ENCODE data around the gene SLC66A3. TPM values are rescaled to one million over a fixed set of nuclear protein-coding genes. Genes with fewer than 3 reads are reported as not detected.
A peak's percentile ranks its signal among the peaks of the same experiment; 100 is the strongest.

SLC66A3 gene
- total RNA-seq, 5 donors from 2014 or later (not counting 1 experiment from before 2014, with no cell fraction given) = 10.7 to 32.0 (median 21.2) TPM

DNA sequence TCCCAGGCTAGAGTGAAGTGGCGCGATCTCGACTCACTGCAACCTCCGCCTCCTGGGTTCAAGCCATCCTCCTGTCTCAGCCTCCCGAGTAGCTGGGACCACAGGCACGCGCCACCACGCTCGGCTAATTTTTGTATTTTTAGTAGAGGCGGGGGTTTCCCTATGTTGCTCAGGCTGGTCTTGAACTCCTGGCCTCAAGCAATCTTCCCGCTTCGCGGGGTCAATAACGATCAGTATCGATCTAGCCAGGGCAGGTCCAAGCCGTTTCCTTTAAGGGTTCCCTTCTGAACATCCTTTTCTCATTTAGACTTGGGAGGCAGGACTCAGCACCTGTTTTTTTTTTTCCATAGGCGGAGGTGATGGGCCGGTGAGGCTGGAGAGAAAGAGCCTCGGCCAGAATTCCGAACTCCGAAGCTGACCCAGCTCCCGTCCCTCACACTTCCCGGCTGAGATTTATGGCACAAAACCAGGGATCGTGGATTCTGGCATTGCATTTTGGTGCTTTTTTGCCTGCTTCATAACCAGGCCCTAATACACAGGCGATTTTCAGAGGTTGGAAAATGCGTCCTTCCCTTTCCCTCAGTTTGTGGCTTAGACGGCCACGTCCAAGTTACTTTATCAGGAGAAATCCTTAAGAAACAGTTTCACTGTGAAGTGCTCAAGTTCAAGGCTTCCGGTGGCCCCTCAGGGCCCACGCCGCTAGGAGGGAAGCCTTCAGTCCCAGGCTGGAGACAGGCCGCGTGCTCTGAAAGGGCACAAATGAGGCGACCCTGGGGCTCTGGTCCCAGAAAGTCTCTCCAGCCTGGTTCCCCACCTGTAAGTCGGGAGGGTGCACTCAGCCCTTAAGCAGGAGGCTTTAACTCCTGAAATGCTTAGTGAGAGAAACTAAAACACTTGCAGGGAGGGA is 998 bp upstream of the SLC66A3 start:
- whole genome bisulfite sequencing (ENCODE audit: insufficient coverage) = 55% methylated on average over 26 of the region's 35 CpGs
- peak in 2 of 4 experiments; percentile 1 for ATAC-seq (replicated peaks in 1 of 4)
- Histone ChIP-seq H3K4me1 (ENCODE audit: control insufficient read depth in 1 of 2, extremely low read depth in 1 of 2, insufficient read depth in 2 of 2, low read length in 2 of 2) (peaks cover 8 to 31% of the 10 kb centered on the region in 2 experiments), H3K4me3 (ENCODE audit: control insufficient read depth in 1 of 2, extremely low read depth in 1 of 2, low read length in 1 of 2) (peak overlapping the region; percentile 49 to 55), H3K27me3 (replicated peaks in 1 of 2; ENCODE audit: control insufficient read depth in 2 of 2, extremely low read depth in 1 of 2, insufficient read depth in 2 of 2, low read length in 1 of 2) (no peaks in the 10 kb centered on the region), H3K27ac (ENCODE audit: low read length) (peak overlapping the region; percentile 79), H3K9me3 (no peaks in the 10 kb centered on the region), H3K36me3 (ENCODE audit: control insufficient read depth in 2 of 2, extremely low read depth in 1 of 2, insufficient read depth in 1 of 2, low read length in 1 of 2) (no peaks in the 10 kb centered on the region)
- H3K9me3 Mint-ChIP-seq = no peaks in the 10 kb centered on the region
- DNase-seq = peak in 2 of 35 experiments; percentile 12 to 13
- ChIA-PET POLR2A (interaction anchor here in 1 of 2 donors (0.6 kb wide), 1 partner anchor 118 kb away, joined by 4 read pairs; no protein-coding TSS in a partner anchor), CTCF (interaction anchor here (0.6 to 1.9 kb wide), 9 partner anchors 14 to 1348 kb away, joined by 3 to 10 read pairs (median 3); a partner anchor contains a TSS)
- no peaks in the 10 kb centered on the region for H3K27me3 Mint-ChIP-seq
- peaks cover 8 to 22% (median 18%) of the 10 kb centered on the region in 3 donors for H3K4me1 Mint-ChIP-seq
- peak overlapping the region; percentile 93 for H3K27ac Mint-ChIP-seq
- H3K4me3 Mint-ChIP-seq = peak overlapping the region; percentile 78 to 81 (median 80)
- no peaks in the 10 kb centered on the region for H3K36me3 Mint-ChIP-seq

DNA sequence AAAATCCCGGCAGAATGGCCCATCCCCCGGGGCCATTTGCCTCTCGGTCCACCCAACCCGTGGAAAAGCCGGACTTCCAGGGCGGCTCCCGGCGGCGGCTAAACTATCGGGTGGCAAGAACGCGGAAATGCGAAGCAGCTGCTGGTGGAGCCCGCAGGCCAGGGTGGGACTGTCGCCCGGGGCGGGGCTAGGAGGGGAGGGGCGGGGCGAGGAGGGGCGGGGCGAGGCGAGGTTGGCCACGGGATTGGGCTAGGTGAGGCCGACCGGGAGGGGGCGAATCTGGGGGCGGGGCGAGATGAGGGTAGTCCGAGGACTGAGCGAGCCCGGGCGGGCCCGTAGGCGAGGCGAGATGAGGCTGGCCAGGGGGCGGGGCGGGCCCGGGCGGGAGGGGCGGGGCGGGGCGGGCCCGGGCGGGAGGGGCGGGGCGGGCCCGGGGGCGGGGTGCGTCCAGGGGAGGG is 315 bp upstream of the SLC66A3 start:
- Histone ChIP-seq H3K9me3 (no peaks in the 10 kb centered on the region), H3K4me1 (ENCODE audit: control insufficient read depth in 1 of 2, extremely low read depth in 1 of 2, insufficient read depth in 2 of 2, low read length in 2 of 2) (peaks cover 8 to 31% of the 10 kb centered on the region in 2 experiments), H3K4me3 (ENCODE audit: control insufficient read depth in 1 of 2, extremely low read depth in 1 of 2, low read length in 1 of 2) (peak overlapping the region; percentile 49 to 55), H3K36me3 (ENCODE audit: control insufficient read depth in 2 of 2, extremely low read depth in 1 of 2, insufficient read depth in 1 of 2, low read length in 1 of 2) (peaks cover 0 to 2% of the 10 kb centered on the region in 2 donors), H3K27me3 (replicated peaks in 1 of 2; ENCODE audit: control insufficient read depth in 2 of 2, extremely low read depth in 1 of 2, insufficient read depth in 2 of 2, low read length in 1 of 2) (no peaks in the 10 kb centered on the region), H3K27ac (ENCODE audit: low read length) (peak overlapping the region; percentile 79)
- H3K27me3 Mint-ChIP-seq = no peaks in the 10 kb centered on the region
- H3K9me3 Mint-ChIP-seq = no peaks in the 10 kb centered on the region
- ChIA-PET POLR2A (interaction anchor here (0.6 to 1.2 kb wide), 3 partner anchors 28 to 311 kb away, joined by 3 to 4 read pairs (median 3); partner anchors contain the start of gene E2F6 (in 1 of the 2)), CTCF (interaction anchor here (0.6 to 1.9 kb wide), 5 partner anchors 22 to 1347 kb away, joined by 3 to 10 read pairs (median 4); a partner anchor contains a TSS)
- H3K36me3 Mint-ChIP-seq = no peaks in the 10 kb centered on the region
- peak; percentile 88 to 92 (median 90) for ATAC-seq (replicated peaks in 1 of 4)
- peak overlapping the region; percentile 78 to 81 (median 80) for H3K4me3 Mint-ChIP-seq
- peak; percentile 93 to 99 (median 98) for DNase-seq
- WGBS (ENCODE audit: insufficient coverage) = 0% methylated on average over 11 of the region's 49 CpGs
- H3K27ac Mint-ChIP-seq = peak overlapping the region; percentile 93
- peaks cover 8 to 26% (median 19%) of the 10 kb centered on the region in 3 donors for H3K4me1 Mint-ChIP-seq

DNA sequence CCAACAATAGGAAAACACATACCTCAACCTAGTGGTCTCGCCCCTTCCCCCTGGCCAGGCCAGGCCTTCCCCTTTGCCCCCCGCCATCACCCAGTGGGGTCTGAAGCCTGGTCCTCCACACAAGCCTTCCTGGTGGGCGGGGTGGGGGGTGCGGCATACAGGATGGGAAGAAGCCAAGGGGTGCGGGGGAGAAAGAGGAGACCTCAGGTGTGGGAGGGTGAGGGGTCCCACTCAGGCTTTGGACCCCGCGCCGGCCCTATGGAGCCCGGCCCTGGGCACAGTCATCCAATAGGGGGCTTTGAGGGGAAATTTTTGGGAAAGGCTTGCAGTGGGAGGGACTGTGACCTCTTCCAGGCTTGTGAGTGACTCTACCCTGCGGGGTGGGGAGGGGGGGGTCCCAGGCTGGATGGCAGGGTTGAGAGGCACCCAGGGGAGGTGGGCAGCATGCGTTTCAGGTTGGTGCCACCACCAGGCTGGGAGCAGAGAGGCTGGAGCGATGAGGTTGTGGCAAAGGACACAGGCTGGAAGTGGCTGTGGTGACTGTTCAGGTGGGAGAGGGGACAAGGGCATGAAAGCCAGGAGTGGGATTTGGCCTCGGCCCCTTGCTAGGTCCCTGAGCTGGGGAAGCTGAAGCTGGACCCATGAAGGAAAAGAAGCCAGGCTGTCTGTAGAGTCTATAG is 1.3 kb downstream of the SLC66A3 start:
- DNase-seq (no peak), ATAC-seq (replicated peaks in 1 of 4) (no peak)
- H3K4me3 Mint-ChIP-seq = peak overlapping the region; percentile 75 to 80 (median 78)
- H3K4me1 ChIP-seq (ENCODE audit: control insufficient read depth in 1 of 2, extremely low read depth in 1 of 2, insufficient read depth in 2 of 2, low read length in 2 of 2) = peaks cover 8 to 43% of the 10 kb centered on the region in 2 experiments
- POLR2A ChIA-PET = interaction anchor here in 1 of 2 donors (1.1 kb wide), 1 partner anchor 26 kb away, joined by 3 read pairs; no protein-coding TSS in a partner anchor
- no peak overlapping the region for H3K27ac Mint-ChIP-seq
- no peaks in the 10 kb centered on the region for H3K9me3 ChIP-seq
- H3K36me3 ChIP-seq (ENCODE audit: control insufficient read depth in 2 of 2, extremely low read depth in 1 of 2, insufficient read depth in 1 of 2, low read length in 1 of 2) = peaks cover 0 to 2% of the 10 kb centered on the region in 2 donors
- H3K27me3 ChIP-seq (replicated peaks in 1 of 2; ENCODE audit: control insufficient read depth in 2 of 2, extremely low read depth in 1 of 2, insufficient read depth in 2 of 2, low read length in 1 of 2) = no peaks in the 10 kb centered on the region
- no peaks in the 10 kb centered on the region for H3K27me3 Mint-ChIP-seq
- H3K27ac ChIP-seq (ENCODE audit: low read length) = no peak overlapping the region
- CTCF ChIA-PET = interaction anchor here (0.6 to 0.7 kb wide), 2 partner anchors 27 to 627 kb away, joined by 3 to 7 read pairs; no protein-coding TSS in a partner anchor
- peaks cover 19 to 41% (median 34%) of the 10 kb centered on the region in 3 donors for H3K4me1 Mint-ChIP-seq
- no peaks in the 10 kb centered on the region for H3K36me3 Mint-ChIP-seq
- H3K9me3 Mint-ChIP-seq = no peaks in the 10 kb centered on the region
- 98% methylated on average over 8 of the region's 13 CpGs for WGBS (ENCODE audit: insufficient coverage)
- H3K4me3 ChIP-seq (ENCODE audit: control insufficient read depth in 1 of 2, extremely low read depth in 1 of 2, low read length in 1 of 2) = no peak overlapping the region

DNA sequence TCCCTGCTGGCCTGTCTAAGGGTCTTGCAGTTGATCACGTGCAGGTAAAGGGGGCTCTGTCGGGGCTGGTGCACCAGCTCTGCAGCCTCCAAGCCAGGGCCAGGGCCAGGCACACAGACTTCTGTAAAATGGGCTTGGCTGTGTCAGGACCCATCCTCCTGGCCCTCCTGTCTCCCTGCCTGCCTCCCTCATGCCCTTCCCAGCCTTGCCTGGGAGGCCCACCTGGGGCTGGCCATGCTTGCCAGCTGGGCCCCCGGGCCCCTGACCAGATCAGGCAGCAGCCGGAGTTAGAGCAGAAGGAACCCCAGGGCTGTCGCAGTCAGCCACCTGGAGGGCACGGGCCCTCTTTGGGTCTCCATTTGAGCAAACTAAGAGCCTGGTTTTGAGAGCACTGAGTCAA is 2.0 kb downstream of the SLC66A3 start:
- H3K36me3 ChIP-seq (ENCODE audit: control insufficient read depth in 2 of 2, extremely low read depth in 1 of 2, insufficient read depth in 1 of 2, low read length in 1 of 2) = peaks cover 0 to 2% of the 10 kb centered on the region in 2 donors
- no peak overlapping the region for H3K4me3 ChIP-seq (ENCODE audit: control insufficient read depth in 1 of 2, extremely low read depth in 1 of 2, low read length in 1 of 2)
- H3K9me3 Mint-ChIP-seq = no peaks in the 10 kb centered on the region
- DNase-seq (no peak), ATAC-seq (replicated peaks in 1 of 4) (no peak)
- no peak overlapping the region for H3K27ac ChIP-seq (ENCODE audit: low read length)
- 92% methylated on average over 6 of the region's 6 CpGs for WGBS (ENCODE audit: insufficient coverage)
- H3K27me3 ChIP-seq (replicated peaks in 1 of 2; ENCODE audit: control insufficient read depth in 2 of 2, extremely low read depth in 1 of 2, insufficient read depth in 2 of 2, low read length in 1 of 2) = no peaks in the 10 kb centered on the region
- peaks cover 8 to 46% of the 10 kb centered on the region in 2 experiments for H3K4me1 ChIP-seq (ENCODE audit: control insufficient read depth in 1 of 2, extremely low read depth in 1 of 2, insufficient read depth in 2 of 2, low read length in 2 of 2)
- POLR2A ChIA-PET = no interaction called here
- no peaks in the 10 kb centered on the region for H3K9me3 ChIP-seq
- H3K4me3 Mint-ChIP-seq = peak overlapping the region in 2 of 3 donors; percentile 9 to 34
- CTCF ChIA-PET = interaction anchor here (0.6 to 0.7 kb wide), 2 partner anchors 28 to 627 kb away, joined by 3 to 7 read pairs; no protein-coding TSS in a partner anchor
- no peak overlapping the region for H3K27ac Mint-ChIP-seq
- H3K36me3 Mint-ChIP-seq = no peaks in the 10 kb centered on the region
- H3K27me3 Mint-ChIP-seq = no peaks in the 10 kb centered on the region
- peaks cover 19 to 45% (median 36%) of the 10 kb centered on the region in 3 donors for H3K4me1 Mint-ChIP-seq

DNA sequence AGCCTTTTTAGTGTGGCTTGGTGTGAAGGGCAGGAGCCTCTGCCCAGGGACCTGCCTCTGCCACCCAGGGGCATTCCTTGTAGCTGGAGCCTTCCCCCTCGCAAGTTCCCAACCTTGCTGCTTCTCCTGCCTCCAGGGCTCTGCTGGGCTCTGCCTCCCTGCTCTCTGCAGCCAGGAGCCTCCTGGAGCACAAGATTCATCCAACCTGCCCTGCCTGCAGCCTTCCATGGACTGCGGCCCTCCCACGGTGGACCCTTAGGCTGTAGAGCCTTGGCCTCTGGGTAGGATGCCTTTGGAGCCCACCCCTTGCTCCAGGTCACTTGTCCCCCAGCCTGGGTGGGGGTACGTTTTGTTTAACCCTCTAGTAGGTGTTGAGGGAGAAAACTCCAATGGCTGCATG is 2.5 kb downstream of the SLC66A3 start:
- no peaks in the 10 kb centered on the region for H3K9me3 Mint-ChIP-seq
- POLR2A ChIA-PET = no interaction called here
- H3K9me3 ChIP-seq = no peaks in the 10 kb centered on the region
- H3K4me3 Mint-ChIP-seq = peak overlapping the region in 1 of 3 donors; percentile 41
- H3K27ac ChIP-seq (ENCODE audit: low read length) = no peak overlapping the region
- DNase-seq (no peak), ATAC-seq (replicated peaks in 1 of 4) (no peak)
- peaks cover 8 to 46% of the 10 kb centered on the region in 2 experiments for H3K4me1 ChIP-seq (ENCODE audit: control insufficient read depth in 1 of 2, extremely low read depth in 1 of 2, insufficient read depth in 2 of 2, low read length in 2 of 2)
- H3K36me3 ChIP-seq (ENCODE audit: control insufficient read depth in 2 of 2, extremely low read depth in 1 of 2, insufficient read depth in 1 of 2, low read length in 1 of 2) = peaks cover 0 to 2% of the 10 kb centered on the region in 2 donors
- no peaks in the 10 kb centered on the region for H3K36me3 Mint-ChIP-seq
- no peak overlapping the region for H3K4me3 ChIP-seq (ENCODE audit: control insufficient read depth in 1 of 2, extremely low read depth in 1 of 2, low read length in 1 of 2)
- H3K4me1 Mint-ChIP-seq = peaks cover 19 to 45% (median 36%) of the 10 kb centered on the region in 3 donors
- no peak overlapping the region for H3K27ac Mint-ChIP-seq
- 92% methylated on average over 4 of the region's 4 CpGs for WGBS (ENCODE audit: insufficient coverage)
- no peaks in the 10 kb centered on the region for H3K27me3 ChIP-seq (replicated peaks in 1 of 2; ENCODE audit: control insufficient read depth in 2 of 2, extremely low read depth in 1 of 2, insufficient read depth in 2 of 2, low read length in 1 of 2)
- no peaks in the 10 kb centered on the region for H3K27me3 Mint-ChIP-seq
- CTCF ChIA-PET = no interaction called here

All from T-cell (primary cell).